AG09319 (cell line): ENCODE results near the gene TPCN1.

Experiments
- DNase-seq: peaks from one replicate; pipeline ENCODE4 v3.0.0-alpha.2; 2010; ENCODE audit warnings: low read depth; ENCODE audit errors: extremely low read depth
- TF ChIP-seq, protein P1 (sequence below): IDR thresholded peaks from 2 replicates; pipeline ENCODE4 v1.5.1; 2011; ENCODE audit warnings: low read depth, mild to moderate bottlenecking, inconsistent platforms, low read length, moderate library complexity

The TPCN1 gene

GRCh38 chr12:113318900-113319628 lies 97.8 kb downstream of the TPCN1 start:
- TF ChIP-seq, protein P1, sequence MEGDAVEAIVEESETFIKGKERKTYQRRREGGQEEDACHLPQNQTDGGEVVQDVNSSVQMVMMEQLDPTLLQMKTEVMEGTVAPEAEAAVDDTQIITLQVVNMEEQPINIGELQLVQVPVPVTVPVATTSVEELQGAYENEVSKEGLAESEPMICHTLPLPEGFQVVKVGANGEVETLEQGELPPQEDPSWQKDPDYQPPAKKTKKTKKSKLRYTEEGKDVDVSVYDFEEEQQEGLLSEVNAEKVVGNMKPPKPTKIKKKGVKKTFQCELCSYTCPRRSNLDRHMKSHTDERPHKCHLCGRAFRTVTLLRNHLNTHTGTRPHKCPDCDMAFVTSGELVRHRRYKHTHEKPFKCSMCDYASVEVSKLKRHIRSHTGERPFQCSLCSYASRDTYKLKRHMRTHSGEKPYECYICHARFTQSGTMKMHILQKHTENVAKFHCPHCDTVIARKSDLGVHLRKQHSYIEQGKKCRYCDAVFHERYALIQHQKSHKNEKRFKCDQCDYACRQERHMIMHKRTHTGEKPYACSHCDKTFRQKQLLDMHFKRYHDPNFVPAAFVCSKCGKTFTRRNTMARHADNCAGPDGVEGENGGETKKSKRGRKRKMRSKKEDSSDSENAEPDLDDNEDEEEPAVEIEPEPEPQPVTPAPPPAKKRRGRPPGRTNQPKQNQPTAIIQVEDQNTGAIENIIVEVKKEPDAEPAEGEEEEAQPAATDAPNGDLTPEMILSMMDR = no peak
- DNase-seq = no peak

DNA sequence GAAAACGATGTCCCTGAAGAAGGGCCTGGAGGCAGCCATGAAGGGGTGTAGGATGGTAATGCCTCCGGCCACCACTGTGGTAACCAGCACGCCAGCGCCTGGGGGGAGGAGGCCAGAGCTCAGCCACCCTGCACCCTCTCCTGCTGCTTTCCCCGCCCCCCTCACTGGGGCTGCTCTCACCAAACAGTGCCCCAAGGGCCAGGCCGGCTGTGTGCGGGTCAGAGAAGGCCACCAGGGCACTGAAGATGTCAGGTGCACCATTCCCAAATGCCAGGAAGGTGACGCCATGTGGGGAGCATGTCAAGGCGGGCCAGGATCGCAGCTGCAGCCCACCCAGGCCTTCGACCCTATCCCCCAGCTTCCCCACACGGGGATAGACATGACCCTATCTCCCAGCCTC lies 99.1 kb downstream of the TPCN1 start:
- TF ChIP-seq, protein P1 = no peak
- no peak for DNase-seq

DNA sequence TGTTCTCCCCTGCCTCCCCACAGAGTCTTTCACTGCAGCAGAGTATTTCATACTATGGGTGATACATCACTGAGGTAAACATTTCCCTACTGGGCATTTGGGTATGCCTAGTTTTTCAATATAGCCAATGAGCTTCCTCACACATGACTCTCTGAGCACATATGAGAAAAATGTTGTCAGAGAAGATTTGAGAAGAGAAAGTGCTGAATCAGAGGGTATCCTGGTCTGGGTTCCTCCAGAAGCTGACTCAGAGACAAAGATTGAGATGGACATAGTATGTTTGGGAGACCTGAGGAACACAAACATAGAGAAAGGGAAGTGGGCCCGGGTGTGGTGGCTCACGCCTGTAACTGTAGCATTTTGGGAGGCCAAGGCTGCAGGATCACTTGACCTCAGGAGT lies 101.1 kb downstream of the TPCN1 start:
- TF ChIP-seq, protein P1 = no peak
- DNase-seq = no peak

GRCh38 chr12:113325916-113326315 lies 104.7 kb downstream of the TPCN1 start:
- TF ChIP-seq, protein P1 = no peak
- peak; percentile 95 for DNase-seq

- no peak for DNase-seq
- TF ChIP-seq, protein P1 = peak; percentile 11
Observed at GRCh38 chr12:113326775-113327395, 105.6 kb downstream of the TPCN1 start.

- TF ChIP-seq, protein P1 = no peak
- no peak for DNase-seq
Observed at GRCh38 chr12:113328368-113328889, 107.2 kb downstream of the TPCN1 start.
